Endothelial cell of umbilical vein (primary cell): Measurements from ENCODE around the gene CSNK1A1.

Experiments
- CTCF ChIP-seq, 2 donors: IDR thresholded peaks; 1 replicate in 1 of 2; 2 replicates in 1 of 2; pipeline ENCODE4 v1.5.1; 2011; ENCODE audit warnings: low read length in 2 of 2, mild to moderate bottlenecking in 2 of 2, moderate library complexity in 2 of 2, control low read depth in 1 of 2, inconsistent platforms in 1 of 2, low read depth in 1 of 2; ENCODE audit not compliant: insufficient read depth in 1 of 2; ENCODE audit errors: extremely low read depth in 1 of 2
- EZH2 ChIP-seq: IDR thresholded peaks from 2 replicates; pipeline ENCODE4 v1.6.1; 2012; ENCODE audit warnings: borderline replicate concordance, low read depth, mild to moderate bottlenecking, moderate library complexity, low read length, inconsistent platforms; ENCODE audit not compliant: severe bottlenecking
- FOS ChIP-seq: IDR thresholded peaks from 2 replicates; pipeline ENCODE4 v1.6.1; 2011; ENCODE audit warnings: mild to moderate bottlenecking, low read length, moderate library complexity, borderline replicate concordance; ENCODE audit not compliant: insufficient read depth
- GATA2 ChIP-seq: IDR thresholded peaks from 2 replicates; pipeline ENCODE4 v1.7.0; 2011; ENCODE audit warnings: low read depth, mild to moderate bottlenecking, moderate library complexity, mixed read lengths, low read length; ENCODE audit not compliant: insufficient read length, insufficient read depth
- JUN ChIP-seq: IDR thresholded peaks from 2 replicates; pipeline ENCODE4 v1.6.1; 2011; ENCODE audit warnings: borderline replicate concordance, low read depth; ENCODE audit not compliant: insufficient read length, insufficient read depth
- MAX ChIP-seq: IDR thresholded peaks from 2 replicates; pipeline ENCODE4 v1.6.1; 2011; ENCODE audit not compliant: insufficient read depth, insufficient read length
- MYC ChIP-seq: IDR thresholded peaks from one replicate; pipeline ENCODE4 v1.6.1; 2011; ENCODE audit warnings: mild to moderate bottlenecking, low read depth, low read length
- POLR2A ChIP-seq: IDR thresholded peaks from 2 replicates; pipeline ENCODE4 v1.6.1; 2012; ENCODE audit warnings: low read depth, mild to moderate bottlenecking, control low read depth, low read length
- POLR2AphosphoS5 ChIP-seq: IDR thresholded peaks from 2 replicates; pipeline ENCODE4 v1.6.1; 2012; ENCODE audit warnings: low read depth, mild to moderate bottlenecking, control low read depth, low read length, moderate library complexity; ENCODE audit not compliant: insufficient read depth

GRCh38 chr5:149490599-149491485 lies 60.4 kb downstream of the CSNK1A1 start:
- TF ChIP-seq POLR2A (no peak), CTCF (IDR thresholded peaks at IDR 0.05; ENCODE audit: extremely low read depth in 1 of 2, insufficient read depth in 1 of 2, low read depth in 1 of 2, low read length in 2 of 2) (no peak), EZH2 (no peak), POLR2AphosphoS5 (no peak), MYC (no peak), MAX (no peak), FOS (no peak), JUN (no peak), GATA2 (no peak)
